Measurements from ENCODE around the gene SUV39H1.
"Not testable (repeated sequence)": the region's sequence is repeated elsewhere in the genome, so short reads cannot be mapped to it uniquely, and the experiment has no call there.

SUV39H1 gene

GRCh38 chrX:48696301-48696908, at the start of gene SUV39H1:
Gene SUV39H1 (plus strand): TSS chrX:48696734. CDS start chrX:48696785, 51 bp downstream.
- in situ Hi-C loops (cut with MboI; ENCODE audit: low sequenced_read_pairs): no loop called here

GRCh38 chrX:48648336-48648751, 48.2 kb upstream of the SUV39H1 start:
- in situ Hi-C loops (cut with MboI; ENCODE audit: low sequenced_read_pairs): no loop called here

- in situ Hi-C loops (cut with MboI; ENCODE audit: low sequenced_read_pairs): no loop called here
These were observed 47.4 kb upstream of the SUV39H1 start for GRCh38 chrX:48649102-48649501.

GRCh38 chrX:48652055-48652579, 44.4 kb upstream of the SUV39H1 start:
- in situ Hi-C loops (cut with MboI; ENCODE audit: low sequenced_read_pairs): not testable (repeated sequence)

GRCh38 chrX:48654746-48655145, 41.8 kb upstream of the SUV39H1 start:
- in situ Hi-C loops (cut with MboI; ENCODE audit: low sequenced_read_pairs): not testable (repeated sequence)

- in situ Hi-C loops (cut with MboI; ENCODE audit: low sequenced_read_pairs): not testable (repeated sequence)
These were observed 36.8 kb upstream of the SUV39H1 start for GRCh38 chrX:48659686-48660085.

- in situ Hi-C loops (cut with MboI; ENCODE audit: low sequenced_read_pairs): no loop called here
These were observed 33.3 kb upstream of the SUV39H1 start for GRCh38 chrX:48663241-48663640.

GRCh38 chrX:48664156-48664555, 32.4 kb upstream of the SUV39H1 start:
- in situ Hi-C loops (cut with MboI; ENCODE audit: low sequenced_read_pairs): no loop called here

- in situ Hi-C loops (cut with MboI; ENCODE audit: low sequenced_read_pairs): no loop called here
These were observed 30.5 kb upstream of the SUV39H1 start for GRCh38 chrX:48665991-48666390.

GRCh38 chrX:48666649-48667048, 29.9 kb upstream of the SUV39H1 start:
- in situ Hi-C loops (cut with MboI; ENCODE audit: low sequenced_read_pairs): no loop called here

GRCh38 chrX:48667509-48667908, 29.0 kb upstream of the SUV39H1 start:
- in situ Hi-C loops (cut with MboI; ENCODE audit: low sequenced_read_pairs): no loop called here

- in situ Hi-C loops (cut with MboI; ENCODE audit: low sequenced_read_pairs): not testable (repeated sequence)
These were observed 28.3 kb upstream of the SUV39H1 start for GRCh38 chrX:48668187-48668586.

GRCh38 chrX:48676106-48676892, 20.2 kb upstream of the SUV39H1 start:
- in situ Hi-C loops (cut with MboI; ENCODE audit: low sequenced_read_pairs): no loop called here

GRCh38 chrX:48676893-48677270, 19.7 kb upstream of the SUV39H1 start:
- in situ Hi-C loops (cut with MboI; ENCODE audit: low sequenced_read_pairs): no loop called here

GRCh38 chrX:48677516-48677915, 19.0 kb upstream of the SUV39H1 start:
- in situ Hi-C loops (cut with MboI; ENCODE audit: low sequenced_read_pairs): no loop called here

- in situ Hi-C loops (cut with MboI; ENCODE audit: low sequenced_read_pairs): not testable (repeated sequence)
These were observed 16.1 kb upstream of the SUV39H1 start for GRCh38 chrX:48680467-48680866.

GRCh38 chrX:48680925-48681324, 15.6 kb upstream of the SUV39H1 start:
- in situ Hi-C loops (cut with MboI; ENCODE audit: low sequenced_read_pairs): not testable (repeated sequence)

GRCh38 chrX:48681539-48682183, 14.9 kb upstream of the SUV39H1 start:
- in situ Hi-C loops (cut with MboI; ENCODE audit: low sequenced_read_pairs): no loop called here

- in situ Hi-C loops (cut with MboI; ENCODE audit: low sequenced_read_pairs): not testable (repeated sequence)
These were observed 13.7 kb upstream of the SUV39H1 start for GRCh38 chrX:48682795-48683194.

- in situ Hi-C loops (cut with MboI; ENCODE audit: low sequenced_read_pairs): no loop called here
These were observed 13.0 kb upstream of the SUV39H1 start, which contains the start of gene WAS for GRCh38 chrX:48683411-48683982. Gene WAS (plus strand): TSS chrX:48683799. CDS start chrX:48683854, 55 bp downstream.

- in situ Hi-C loops (cut with MboI; ENCODE audit: low sequenced_read_pairs): no loop called here
These were observed 12.4 kb upstream of the SUV39H1 start for GRCh38 chrX:48684134-48684533.

Data from HL-60/S4 treated with retinoic acid at 250 ng/mL for 4 days and 3 days (cell line).